Stimulated activated CD8-positive, alpha-beta memory T cell treated with anti-CD3 and anti-CD28 coated beads, Interleukin-2, amount 100 ng/mL, for 48 hours (primary cell): ENCODE data around the gene HSD17B4.
"Not testable (repeated sequence)": the region's sequence is repeated elsewhere in the genome, so short reads cannot be mapped to it uniquely, and the experiment has no call there.

Source experiments
- DNase-seq, 2 donors: peaks; one replicate each; pipeline ENCODE4 v3.0.0-alpha.2; 2020; ENCODE audit warnings: low read depth in 2 of 2

Gene HSD17B4

GRCh38 chr5:119483155-119483554 is 30.9 kb downstream of the HSD17B4 start:
- DNase-seq: no peak

DNA sequence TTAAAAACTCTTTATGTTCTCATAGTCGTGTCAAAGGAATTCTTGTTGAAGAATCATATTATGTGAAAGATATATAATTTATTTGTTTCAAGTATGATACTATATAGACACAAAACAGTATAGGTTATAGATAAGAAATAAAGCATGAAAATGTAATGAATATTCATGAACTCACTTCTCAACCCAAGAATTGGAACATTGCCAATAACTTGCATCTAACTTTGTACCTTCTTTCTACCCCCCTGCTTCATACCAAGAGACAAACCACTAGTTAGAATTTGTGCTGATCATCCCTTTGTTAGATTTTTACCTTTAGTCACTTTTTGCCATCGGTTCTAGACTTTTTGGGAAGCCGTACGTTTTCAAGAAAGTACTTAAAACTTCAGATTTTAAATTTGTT is 32.6 kb downstream of the HSD17B4 start:
- DNase-seq: no peak

GRCh38 chr5:119501671-119502179 is 49.4 kb downstream of the HSD17B4 start:
- no peak for DNase-seq

GRCh38 chr5:119503939-119504338 is 51.6 kb downstream of the HSD17B4 start:
- not testable (repeated sequence) for DNase-seq

- no peak for DNase-seq
Measured at GRCh38 chr5:119512277-119512676, 60.0 kb downstream of the HSD17B4 start.

GRCh38 chr5:119515192-119515591 is 62.9 kb downstream of the HSD17B4 start:
- DNase-seq: no peak

DNA sequence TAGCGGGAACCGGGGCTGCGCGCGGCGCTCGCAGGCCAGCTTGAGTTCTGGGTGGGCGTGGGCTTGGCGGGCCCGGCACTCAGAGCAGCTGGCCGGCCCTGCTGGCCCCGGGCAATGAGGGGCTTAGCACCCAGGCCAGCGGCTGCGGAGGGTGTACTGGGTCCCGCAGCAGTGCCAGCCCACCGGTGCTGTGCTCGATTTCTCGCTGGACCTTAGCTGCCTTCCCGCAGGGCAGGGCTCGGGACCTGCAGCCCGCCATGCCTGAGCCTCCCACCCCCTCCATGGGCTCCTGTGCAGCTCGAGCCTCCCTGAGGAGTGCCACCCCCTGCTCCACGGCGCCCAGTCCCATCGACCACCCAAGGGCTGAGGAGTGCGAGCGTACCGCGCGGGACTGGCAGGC is 64.8 kb downstream of the HSD17B4 start:
- DNase-seq: not testable (repeated sequence)

- DNase-seq: no peak
Measured at GRCh38 chr5:119521232-119521631, 68.9 kb downstream of the HSD17B4 start.

GRCh38 chr5:119522841-119523240 is 70.5 kb downstream of the HSD17B4 start:
- no peak for DNase-seq

DNA sequence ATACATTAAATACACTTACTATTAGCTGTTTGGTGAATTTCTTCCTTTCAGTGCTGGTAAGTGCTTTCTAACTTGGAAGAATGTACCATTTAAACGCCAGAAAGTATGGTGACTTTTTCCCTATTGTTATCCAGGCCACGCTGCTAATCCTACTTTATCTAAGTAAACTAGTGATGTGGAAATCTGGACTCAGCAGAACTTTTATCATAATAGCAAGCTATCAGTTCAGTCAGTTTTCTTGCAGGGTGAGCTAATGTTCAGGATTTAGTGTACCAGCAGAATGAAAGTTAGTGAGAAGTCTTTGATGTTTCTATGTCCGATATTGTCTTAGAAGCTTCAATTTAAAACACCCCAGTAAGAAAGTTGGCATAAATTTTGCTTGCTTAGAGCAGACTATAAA is 72.2 kb downstream of the HSD17B4 start:
- no peak for DNase-seq

DNA sequence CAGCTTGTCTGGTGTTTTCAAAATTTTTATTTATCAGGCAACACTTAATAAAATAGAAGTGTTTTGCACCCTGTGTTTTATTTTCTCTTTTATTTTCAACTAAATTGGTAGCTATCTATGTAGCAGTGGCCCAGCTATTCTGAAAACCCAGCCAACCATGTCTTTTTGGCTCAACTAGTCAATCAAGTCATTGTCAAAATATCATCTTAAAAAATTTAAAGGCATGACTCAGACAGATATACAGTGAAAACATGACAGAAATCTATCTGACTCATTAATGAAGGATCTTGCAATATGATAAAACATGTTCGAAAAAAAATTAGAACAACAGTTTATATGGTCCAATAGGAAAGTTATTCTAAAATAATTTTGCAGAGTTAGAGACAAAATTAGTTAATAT is 75.1 kb downstream of the HSD17B4 start:
- DNase-seq: no peak

- DNase-seq: no peak
Measured at GRCh38 chr5:119529811-119530210, 77.5 kb downstream of the HSD17B4 start.

DNA sequence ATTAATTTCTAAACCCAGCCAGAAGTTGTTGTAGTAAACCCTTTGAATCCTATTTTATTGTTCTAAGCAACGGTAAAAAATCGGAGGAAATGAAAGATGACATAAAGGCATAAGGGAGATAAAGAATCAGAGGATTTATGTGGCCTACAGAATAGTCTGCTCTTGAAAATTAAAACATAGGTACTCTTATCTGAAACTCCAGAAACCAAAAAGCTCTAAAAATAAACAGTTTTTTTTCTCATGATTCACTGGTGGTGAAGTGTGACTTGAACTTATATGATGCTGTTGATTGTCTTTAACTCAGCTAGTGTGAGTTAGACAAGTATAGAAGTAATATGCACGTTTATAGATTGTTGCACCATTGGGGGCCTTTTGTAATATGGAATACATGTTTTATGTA is 80.3 kb downstream of the HSD17B4 start:
- no peak for DNase-seq

GRCh38 chr5:119537704-119538103 is 85.4 kb downstream of the HSD17B4 start:
- DNase-seq: no peak

DNA sequence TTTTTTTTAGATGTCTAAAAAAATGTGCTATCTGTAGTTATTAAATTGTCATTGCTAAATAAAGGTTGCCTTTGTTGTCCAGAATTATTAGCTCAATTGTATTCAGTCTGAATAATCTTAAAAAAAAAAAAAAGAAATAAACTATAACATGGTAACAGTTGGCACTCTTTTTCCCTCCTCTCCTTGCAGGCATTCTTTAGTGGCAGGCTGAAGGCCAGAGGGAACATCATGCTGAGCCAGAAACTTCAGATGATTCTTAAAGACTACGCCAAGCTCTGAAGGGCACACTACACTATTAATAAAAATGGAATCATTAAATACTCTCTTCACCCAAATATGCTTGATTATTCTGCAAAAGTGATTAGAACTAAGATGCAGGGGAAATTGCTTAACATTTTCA is 89.4 kb downstream of the HSD17B4 start:
- DNase-seq: no peak

DNA sequence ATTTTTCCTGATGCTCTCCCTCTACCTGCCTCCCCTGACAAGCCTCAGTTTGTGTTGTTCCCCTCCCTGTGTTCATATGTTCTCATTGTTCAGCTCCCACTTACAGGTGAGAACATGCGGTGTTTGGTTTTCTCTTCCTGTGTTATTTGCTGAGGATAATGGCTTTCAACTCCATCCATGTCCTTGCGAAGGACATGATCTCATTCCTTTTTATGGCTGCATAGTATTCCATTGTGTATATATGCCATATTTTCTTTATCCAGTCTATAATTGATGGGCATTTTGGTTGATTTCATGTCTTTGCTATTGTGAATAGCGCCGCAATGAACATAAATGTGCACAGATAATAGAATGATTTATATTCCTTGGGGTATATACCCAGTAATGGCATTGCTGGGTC is 99.5 kb downstream of the HSD17B4 start:
- no peak for DNase-seq

DNA sequence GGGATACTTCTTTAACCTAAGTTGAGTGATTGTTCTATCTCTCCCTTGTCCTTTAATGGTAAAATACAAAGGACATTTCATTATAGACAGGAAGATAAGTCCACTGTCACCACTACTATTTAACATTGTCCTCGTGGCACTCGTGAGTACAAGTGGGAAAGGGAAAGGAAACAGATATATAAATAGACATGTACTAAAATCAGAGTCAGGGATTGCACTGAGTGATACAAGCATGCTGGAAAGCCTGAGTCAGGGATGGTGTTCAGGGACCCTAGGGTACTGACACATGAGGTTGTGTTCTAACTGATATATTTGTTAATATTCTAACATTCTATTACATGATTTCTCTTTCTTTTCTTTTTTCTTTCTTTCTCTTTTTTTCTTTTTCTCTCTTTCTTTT is 102.3 kb downstream of the HSD17B4 start:
- DNase-seq: no peak

DNA sequence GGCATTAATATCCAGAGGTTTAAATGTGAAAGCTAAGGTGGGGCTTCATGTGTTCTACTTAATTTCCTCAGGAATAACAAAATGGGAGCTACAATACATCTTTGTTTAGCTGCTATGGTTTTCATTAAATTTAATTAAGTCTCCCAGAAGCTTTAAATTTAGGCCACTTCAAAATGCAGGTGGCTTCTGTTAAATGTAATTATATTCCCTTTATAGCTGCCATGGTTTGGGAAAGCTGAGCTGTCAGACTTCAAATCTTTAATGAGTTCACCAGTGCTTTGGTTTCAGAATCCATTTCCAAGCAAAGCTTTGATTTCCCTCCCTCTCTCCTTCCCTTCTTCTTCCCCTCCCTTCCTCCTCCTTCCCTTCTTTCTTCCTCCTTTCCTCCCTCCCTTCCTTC is 118.6 kb downstream of the HSD17B4 start:
- DNase-seq: no peak

DNA sequence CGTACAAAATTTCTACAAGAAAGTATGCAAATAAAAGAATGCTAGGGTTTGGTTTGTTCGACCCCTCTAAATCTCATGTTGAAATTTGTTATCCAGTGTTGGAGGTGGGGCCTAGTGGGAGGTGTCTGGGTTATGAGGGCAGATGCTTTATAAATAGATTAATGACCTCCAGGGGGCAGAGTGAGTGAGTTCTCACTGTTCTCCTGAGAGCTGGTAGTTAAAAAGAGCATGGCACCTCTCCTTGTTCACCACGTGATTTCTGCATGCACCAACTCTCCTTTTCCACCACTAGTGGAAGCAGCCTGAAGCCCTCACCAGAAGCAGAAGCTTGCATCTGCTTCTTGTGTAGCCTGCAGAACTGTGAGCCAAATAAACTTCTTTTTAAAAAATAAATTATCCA is 126.6 kb downstream of the HSD17B4 start:
- no peak for DNase-seq

DNA sequence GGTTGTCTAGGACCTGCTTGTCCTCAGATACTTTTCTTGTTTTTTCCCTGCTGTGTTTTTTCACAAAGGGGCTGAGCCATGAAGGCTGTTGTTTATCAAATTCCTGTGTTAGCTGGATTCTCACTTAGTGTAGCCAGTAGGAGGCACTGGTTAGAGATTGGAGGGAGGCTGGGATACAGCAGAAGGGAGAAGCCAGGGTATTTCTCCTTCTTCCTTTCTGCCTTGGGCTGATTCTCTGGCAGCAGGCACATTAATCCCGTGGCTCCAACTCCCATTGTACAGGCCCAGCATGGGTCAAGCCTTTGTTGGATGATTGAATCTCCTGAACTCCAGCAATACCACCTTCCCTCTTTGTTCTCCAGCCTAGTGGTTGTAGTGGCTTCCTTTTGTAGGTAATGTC is 130.7 kb downstream of the HSD17B4 start:
- DNase-seq: no peak

- no peak for DNase-seq
Measured at GRCh38 chr5:119583684-119584083, 131.4 kb downstream of the HSD17B4 start.
